Small intestine (tissue), 7 donors: ENCODE results near the gene NAB1. TPM values are rescaled to one million over a fixed set of nuclear protein-coding genes. Genes with fewer than 3 reads are reported as not detected.
A peak's percentile ranks its signal among the peaks of the same experiment; 100 is the strongest.
"Not testable (repeated sequence)": the region's sequence is repeated elsewhere in the genome, so short reads cannot be mapped to it uniquely, and the experiment has no call there.

ENCODE experiments used
- DNase-seq, 2 donors: peaks; one replicate each; pipeline versions ENCODE4 v3.0.0 to v3.0.0-alpha.2; 2013
- FAIRE-seq: peaks from 2 replicates; lab custom pipeline; 2012; peaks lifted over from hg19 to GRCh38; lab: Jason Lieb, UNC
- H3K27ac ChIP-seq, 3 donors: one replicate each; pipeline ENCODE4 v1.5.1; 2013; ENCODE audit warnings: low read length in 2 of 3, mild to moderate bottlenecking in 2 of 3, control low read depth in 1 of 3, inconsistent platforms in 1 of 3, low read depth in 1 of 3, moderate library complexity in 1 of 3
- H3K27me3 ChIP-seq, 3 donors: one replicate each; pipeline ENCODE4 v1.6.1; 2013; ENCODE audit warnings: low read length in 3 of 3, inconsistent platforms in 1 of 3; ENCODE audit not compliant: control insufficient read depth in 3 of 3, insufficient read depth in 3 of 3
- H3K36me3 ChIP-seq, 3 donors: one replicate each; pipeline ENCODE4 v1.6.1; 2013; ENCODE audit warnings: low read length in 3 of 3, inconsistent platforms in 1 of 3, low read depth in 1 of 3, mild to moderate bottlenecking in 1 of 3, moderate library complexity in 1 of 3; ENCODE audit not compliant: control insufficient read depth in 3 of 3, insufficient read depth in 2 of 3
- H3K4me1 ChIP-seq, 3 donors: one replicate each; pipeline ENCODE4 v1.6.1; 2013; ENCODE audit warnings: low read length in 2 of 3, inconsistent platforms in 1 of 3, low read depth in 1 of 3, mild to moderate bottlenecking in 1 of 3, moderate library complexity in 1 of 3; ENCODE audit not compliant: control insufficient read depth in 3 of 3, insufficient read depth in 2 of 3
- H3K4me3 ChIP-seq, 3 donors: one replicate each; pipeline ENCODE4 v1.5.1; 2013; ENCODE audit warnings: low read length in 3 of 3, control low read depth in 1 of 3, inconsistent platforms in 1 of 3, low read depth in 1 of 3, mild to moderate bottlenecking in 1 of 3, moderate library complexity in 1 of 3
- H3K9me3 ChIP-seq, 2 donors: one replicate each; pipeline ENCODE4 v1.6.1; 2013; ENCODE audit warnings: low read depth in 1 of 2, low read length in 1 of 2; ENCODE audit not compliant: control insufficient read depth in 2 of 2, insufficient read depth in 1 of 2
- WGBS, 3 donors: extraction: QIAGEN DNeasy Blood & Tissue Kit; methylation state at CpG; one replicate each; pipeline ENCODE4 v1.1.7; 2013; 5-methylcytosine and 5-hydroxymethylcytosine counted together
- polyA plus RNA-seq, 4 donors: library from polyadenylated mRNA; stranded (reverse) in 3 of 4; unstranded in 1 of 4; fragments of 200-250 nt in 3 of 4; fragments of 120-200 nt in 1 of 4; gene quantifications; one replicate each; pipeline versions ENCODE4 v1.2.1 to v1.2.3, GENCODE V29; 2013
- donor health status: healthy with polysubstance abuse.
- donor health status: control.
- donor health status: control.
- donor health status: Bipolar disorder and iron deficiency.
- donor health status: healthy.

Gene NAB1
- polyA plus RNA-seq, 4 donors, result 5.1 to 44.1 (median 11.6) TPM

DNA sequence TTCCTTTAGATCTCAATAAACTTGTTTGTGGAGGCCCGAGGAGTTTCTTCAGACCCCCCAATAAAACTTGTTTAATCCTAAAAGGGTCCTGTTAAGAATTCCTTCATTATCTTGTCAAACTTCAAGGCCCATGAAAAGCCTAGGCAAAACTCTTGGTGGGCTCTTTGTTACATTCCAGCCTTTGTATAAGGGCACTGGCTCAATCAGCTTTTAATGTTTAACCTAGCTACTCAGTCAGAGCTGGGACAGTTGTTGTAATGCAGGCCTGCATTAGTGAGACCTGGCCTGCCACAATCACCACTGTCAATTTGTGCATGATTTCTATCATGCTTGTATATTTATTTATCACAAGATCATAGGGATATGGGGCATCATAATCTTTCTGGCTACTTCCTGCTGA, 39.5 kb upstream of the NAB1 start:
- not testable (repeated sequence) for FAIRE-seq, H3K4me1 ChIP-seq, H3K27ac ChIP-seq, H3K27me3 ChIP-seq, H3K9me3 ChIP-seq, H3K36me3 ChIP-seq, H3K4me3 ChIP-seq
- DNase-seq, result peak in 1 of 2 donors; percentile 15
- 14 to 58% (median 51%) methylated on average over 1 of the region's 1 CpG for WGBS, 3 donors

DNA sequence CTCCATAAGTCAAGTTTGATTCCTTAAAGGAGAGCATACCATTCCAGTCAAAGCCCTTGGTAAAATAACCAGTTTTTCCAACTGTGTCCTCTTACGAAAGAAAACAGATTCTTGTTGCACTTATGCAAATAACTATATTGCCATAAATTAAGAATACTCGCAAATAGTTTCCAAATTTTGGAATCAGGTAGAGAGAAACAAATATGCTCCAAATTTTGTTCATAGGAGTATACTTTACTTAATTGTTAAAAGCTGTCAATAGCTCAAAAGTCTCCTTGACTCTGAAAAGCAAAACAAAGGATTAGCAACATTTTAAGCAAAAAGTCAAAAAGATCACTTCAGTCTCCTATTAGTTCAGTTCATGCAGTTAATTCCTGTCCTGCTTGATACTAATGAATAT, 38.4 kb upstream of the NAB1 start:
- WGBS, 3 donors, result 95 to 98% (median 98%) methylated on average over 2 of the region's 2 CpGs
- FAIRE-seq, result not testable (repeated sequence)

GRCh38 chr2:190615555-190616200, 33.2 kb upstream of the NAB1 start:
- Histone ChIP-seq H3K36me3 (no peaks in the 10 kb centered on the region), H3K27ac (no peak overlapping the region), H3K4me3 (no peak overlapping the region), H3K27me3 (no peaks in the 10 kb centered on the region), H3K9me3 (no peaks in the 10 kb centered on the region), H3K4me1 (no peaks in the 10 kb centered on the region)
- DNase-seq (no peak), FAIRE-seq (no peak)
- WGBS, 3 donors, result 66 to 71% (median 67%) methylated on average over 3 of the region's 3 CpGs

More for the DNA sequence above, 38.4 kb upstream of the NAB1 start:
- H3K9me3 ChIP-seq, H3K4me1 ChIP-seq, DNase-seq, H3K27ac ChIP-seq, H3K27me3 ChIP-seq, H3K36me3 ChIP-seq, H3K4me3 ChIP-seq: not testable (repeated sequence)

- DNase-seq (peak; percentile 22 to 26), FAIRE-seq (no peak)
- no peaks in the 10 kb centered on the region for H3K9me3 ChIP-seq
- 25 to 62% (median 33%) methylated on average over 3 of the region's 3 CpGs for WGBS, 3 donors
- H3K36me3 ChIP-seq, result no peaks in the 10 kb centered on the region
- H3K4me1 ChIP-seq, result no peaks in the 10 kb centered on the region
- no peaks in the 10 kb centered on the region for H3K27me3 ChIP-seq
- no peak overlapping the region for H3K4me3 ChIP-seq
- no peak overlapping the region for H3K27ac ChIP-seq
Observed at GRCh38 chr2:190618030-190618429, 30.9 kb upstream of the NAB1 start.

GRCh38 chr2:190625691-190626090, 23.2 kb upstream of the NAB1 start:
- DNase-seq, result no peak
- Histone ChIP-seq H3K27me3 (no peaks in the 10 kb centered on the region), H3K9me3 (no peaks in the 10 kb centered on the region), H3K4me3 (no peak overlapping the region), H3K36me3 (no peaks in the 10 kb centered on the region), H3K27ac (no peak overlapping the region), H3K4me1 (no peaks in the 10 kb centered on the region)
- FAIRE-seq, result no peak

DNA sequence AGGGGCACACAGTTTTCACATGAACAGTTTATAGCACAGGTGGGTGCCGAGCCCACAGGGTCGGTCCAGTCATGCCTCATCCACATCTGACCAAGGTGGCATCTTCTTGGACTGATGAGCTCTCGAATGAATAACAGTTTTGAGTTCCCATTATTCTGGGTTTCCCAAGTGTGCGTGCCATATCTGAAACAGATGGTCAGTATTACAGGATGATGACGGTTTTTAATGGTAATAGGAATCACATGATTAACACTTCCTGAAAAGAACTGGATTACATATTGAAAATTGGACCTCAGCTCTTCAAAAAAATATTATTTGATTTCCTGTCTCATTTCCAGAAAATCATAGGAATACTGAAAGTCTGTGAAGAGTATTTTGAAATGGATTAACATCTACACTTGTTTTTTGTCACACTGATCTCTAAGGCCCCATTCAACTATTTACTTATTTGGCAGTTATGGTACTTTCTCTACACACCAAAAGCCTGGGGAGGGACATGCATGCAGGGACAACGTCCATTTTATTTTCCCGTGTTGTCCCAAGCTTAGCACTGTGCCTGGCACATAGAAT, 22.2 kb upstream of the NAB1 start:
- 79 to 89% (median 81%) methylated on average over 7 of the region's 7 CpGs for WGBS, 3 donors
- Histone ChIP-seq H3K4me1 (no peaks in the 10 kb centered on the region), H3K27ac (no peak overlapping the region), H3K27me3 (no peaks in the 10 kb centered on the region), H3K4me3 (no peak overlapping the region), H3K36me3 (no peaks in the 10 kb centered on the region), H3K9me3 (no peaks in the 10 kb centered on the region)
- FAIRE-seq (no peak), DNase-seq (no peak)

DNA sequence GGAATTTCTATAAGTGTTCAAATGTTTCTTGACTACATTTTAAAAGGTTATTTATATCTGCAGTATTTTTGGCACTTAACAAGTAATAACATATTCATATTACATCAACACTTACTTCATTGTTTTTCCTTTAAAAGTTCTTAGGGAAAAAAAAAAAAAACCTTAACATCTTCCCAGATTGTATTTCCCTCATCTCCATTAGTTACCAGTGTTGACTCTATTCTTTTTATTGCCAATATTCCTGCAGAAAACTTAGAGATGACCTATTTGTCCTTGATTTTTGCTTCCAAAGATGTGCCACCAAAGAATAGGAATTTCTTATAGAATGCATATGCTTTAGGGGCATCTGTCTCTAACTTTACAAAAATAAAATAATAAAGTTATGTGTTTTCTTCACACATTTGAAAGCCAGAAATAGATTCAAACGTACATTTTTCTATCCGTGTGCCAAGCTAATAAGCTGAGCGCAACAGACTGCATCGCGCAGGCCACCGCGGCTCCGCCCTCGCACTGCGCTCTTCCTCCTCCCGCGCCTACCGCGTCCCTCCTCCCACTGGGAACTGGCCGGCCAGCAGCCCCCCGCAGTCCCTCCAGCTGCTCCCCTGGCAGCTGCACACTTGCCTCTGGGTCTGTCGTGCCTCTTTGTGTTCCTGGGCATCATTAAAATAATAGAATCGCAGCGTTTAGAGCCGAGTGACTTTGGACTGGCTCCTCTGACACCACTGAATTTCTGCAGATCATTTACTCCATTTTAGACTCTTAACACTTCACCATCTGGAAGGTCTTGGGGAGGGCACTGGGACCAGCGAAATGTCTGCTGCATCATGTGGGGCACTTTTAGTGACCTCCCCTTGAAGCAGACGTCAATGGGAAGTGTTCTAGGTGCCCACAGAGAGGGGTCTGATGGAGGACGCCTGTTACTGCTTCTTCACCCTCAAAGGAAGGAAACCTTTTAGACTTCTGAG, 21.2 kb upstream of the NAB1 start:
- H3K27me3 ChIP-seq, result no peaks in the 10 kb centered on the region
- H3K4me1 ChIP-seq, result no peaks in the 10 kb centered on the region
- WGBS, 3 donors, result 7 to 12% (median 11%) methylated on average over 22 to 23 of the region's 23 CpGs
- no peaks in the 10 kb centered on the region for H3K9me3 ChIP-seq
- H3K36me3 ChIP-seq, result no peaks in the 10 kb centered on the region
- peak overlapping the region in 2 of 3 donors; percentile 8 to 15 for H3K27ac ChIP-seq
- FAIRE-seq, result no peak
- peak; percentile 25 to 58 for DNase-seq
- peak overlapping the region in 2 of 3 donors; percentile 35 to 55 for H3K4me3 ChIP-seq

- WGBS, 3 donors, result 73 to 95% (median 94%) methylated on average over 7 of the region's 7 CpGs
Observed at GRCh38 chr2:190628591-190629319, 20.1 kb upstream of the NAB1 start.

More at GRCh38 chr2:190628591-190629319, 20.1 kb upstream of the NAB1 start:
- H3K27me3 ChIP-seq, result no peaks in the 10 kb centered on the region
- H3K4me3 ChIP-seq, result no peak overlapping the region
- no peaks in the 10 kb centered on the region for H3K4me1 ChIP-seq
- DNase-seq (no peak), FAIRE-seq (no peak)
- H3K27ac ChIP-seq, result peak overlapping the region in 1 of 3 donors; percentile 15
- H3K36me3 ChIP-seq, result no peaks in the 10 kb centered on the region
- no peaks in the 10 kb centered on the region for H3K9me3 ChIP-seq
